HFF-Myc (cell line): ENCODE data around the gene POT1.

Experiments used
- DNase-seq: peaks from one replicate; pipeline ENCODE4 v3.0.0-alpha.2; 2011; ENCODE audit warnings: low read depth; ENCODE audit errors: extremely low read depth
- H3K4me3 ChIP-seq: replicated peaks from 2 replicates; pipeline ENCODE4 v1.5.1; 2011; ENCODE audit warnings: low read depth, mild to moderate bottlenecking, control low read depth, low read length
- CTCF ChIP-seq: IDR thresholded peaks from 2 replicates; pipeline ENCODE4 v1.5.1; 2012; ENCODE audit warnings: mild to moderate bottlenecking, low read depth, low read length, control low read depth; ENCODE audit errors: missing control alignments

Gene POT1

GRCh38 chr7:124915242-124915641, 14.4 kb downstream of the POT1 start:
- TF ChIP-seq CTCF = no peak
- DNase-seq = no peak
- H3K4me3 ChIP-seq = no peak overlapping the region

- no peak overlapping the region for H3K4me3 ChIP-seq
- TF ChIP-seq CTCF = no peak
- no peak for DNase-seq
Measured at GRCh38 chr7:124914298-124914697, 15.3 kb downstream of the POT1 start.

GRCh38 chr7:124912972-124913371, 16.7 kb downstream of the POT1 start:
- no peak overlapping the region for H3K4me3 ChIP-seq
- no peak for DNase-seq
- no peak for TF ChIP-seq CTCF

- DNase-seq = no peak
- no peak overlapping the region for H3K4me3 ChIP-seq
- TF ChIP-seq CTCF = no peak
Measured at GRCh38 chr7:124909808-124910207, 19.8 kb downstream of the POT1 start.

- no peak for DNase-seq
- H3K4me3 ChIP-seq = no peak overlapping the region
- no peak for TF ChIP-seq CTCF
Measured at GRCh38 chr7:124908259-124908658, 21.4 kb downstream of the POT1 start.

- H3K4me3 ChIP-seq = no peak overlapping the region
- no peak for DNase-seq
- no peak for TF ChIP-seq CTCF
Measured at GRCh38 chr7:124907490-124907889, 22.1 kb downstream of the POT1 start.

GRCh38 chr7:124898531-124898930, 31.1 kb downstream of the POT1 start:
- no peak overlapping the region for H3K4me3 ChIP-seq
- TF ChIP-seq CTCF = no peak
- no peak for DNase-seq
